Fibroblast of lung (primary cell): Measurements from ENCODE around the gene MEP1B. TPM values are rescaled to one million over a fixed set of nuclear protein-coding genes. Genes with fewer than 3 reads are reported as not detected.
"Not testable (repeated sequence)": the region's sequence is repeated elsewhere in the genome, so short reads cannot be mapped to it uniquely, and the experiment has no call there.

ENCODE experiments used
- DNase-seq, 2 donors: peaks; one replicate each; pipeline versions ENCODE4 v3.0.0 to v3.0.0-alpha.2; 2010; ENCODE audit warnings: low read depth in 2 of 2
- H2AFZ ChIP-seq: 2 replicates; pipeline ENCODE4 v1.5.1; 2012; ENCODE audit warnings: low read length, control low read depth, inconsistent platforms
- H3K27ac ChIP-seq: 2 replicates; pipeline ENCODE4 v1.5.1; 2011; ENCODE audit warnings: low read length, control low read depth; ENCODE audit not compliant: insufficient read depth
- H3K27me3 ChIP-seq: 2 replicates; pipeline ENCODE4 v1.5.1; 2011; ENCODE audit warnings: mild to moderate bottlenecking, low read length; ENCODE audit not compliant: control insufficient read depth, insufficient read depth
- H3K36me3 ChIP-seq: 2 replicates; pipeline ENCODE4 v1.5.1; 2011; ENCODE audit warnings: low read length; ENCODE audit not compliant: control insufficient read depth, insufficient read depth
- H3K4me1 ChIP-seq: 2 replicates; pipeline ENCODE4 v1.5.1; 2011; ENCODE audit warnings: low read length; ENCODE audit not compliant: control insufficient read depth, insufficient read depth; ENCODE audit errors: extremely low read depth
- H3K4me2 ChIP-seq: 2 replicates; pipeline ENCODE4 v1.5.1; 2011; ENCODE audit warnings: low read length, control low read depth; ENCODE audit not compliant: insufficient read depth; ENCODE audit errors: extremely low read depth
- H3K4me3 ChIP-seq, 4 experiments: fragments of 200-600 bp in 1 of 4; sonication (generic) in 1 of 4; replicated peaks in 1 of 4; 2 replicates each; pipeline ENCODE4 v1.5.1; 2011 to 2016; ENCODE audit warnings: low read length in 4 of 4, low read depth in 3 of 4, mild to moderate bottlenecking in 3 of 4, control low read depth in 2 of 4, inconsistent platforms in 1 of 4, mixed read lengths in 1 of 4; ENCODE audit not compliant: insufficient read depth in 1 of 4; ENCODE audit errors: control extremely low read depth in 1 of 4
- H3K79me2 ChIP-seq: 2 replicates; pipeline ENCODE4 v1.5.1; 2012; ENCODE audit warnings: mild to moderate bottlenecking, low read length, inconsistent platforms; ENCODE audit not compliant: control insufficient read depth, insufficient read depth
- H3K9ac ChIP-seq: 2 replicates; pipeline ENCODE4 v1.5.1; 2011; ENCODE audit warnings: mild to moderate bottlenecking, low read length, control low read depth; ENCODE audit not compliant: insufficient read depth
- H3K9me3 ChIP-seq: 2 replicates; pipeline ENCODE4 v1.5.1; 2012; ENCODE audit warnings: low read depth, low read length; ENCODE audit not compliant: control insufficient read depth, insufficient read depth
- H4K20me1 ChIP-seq: 2 replicates; pipeline ENCODE4 v1.5.1; 2011; ENCODE audit warnings: low read length; ENCODE audit not compliant: control insufficient read depth, insufficient read depth; ENCODE audit errors: extremely low read depth
- CTCF ChIP-seq, 2 donors: IDR thresholded peaks in 1 of 2; conservative IDR thresholded peaks in 1 of 2; 1 replicate in 1 of 2; 2 replicates in 1 of 2; pipeline ENCODE4 v1.5.1; 2011 to 2012; ENCODE audit warnings: low read length in 2 of 2, control low read depth in 1 of 2, inconsistent platforms in 1 of 2, low read depth in 1 of 2, mild to moderate bottlenecking in 1 of 2
- EZH2 ChIP-seq: IDR thresholded peaks from 2 replicates; pipeline ENCODE4 v1.5.1; 2012; ENCODE audit warnings: low read length, control low read depth, mild to moderate bottlenecking; ENCODE audit errors: missing control alignments
- polyA plus RNA-seq, 2 donors: library from polyadenylated mRNA; depleted of rRNA in 1 of 2; stranded (reverse) in 1 of 2; unstranded in 1 of 2; fragments of >200 nt; gene quantifications; 2 replicates each; pipeline ENCODE4 v1.2.1, GENCODE V29; 2011 to 2012; ENCODE audit warnings: missing spikeins in 1 of 2
- total RNA-seq: library from RNA; depleted of rRNA; stranded (reverse); fragments of >200 nt; gene quantifications from 2 replicates; pipeline ENCODE4 v1.2.1, GENCODE V29; 2014

MEP1B gene
- total and polyA plus RNA-seq, 2 donors (not counting 1 experiment from before 2014, with no cell fraction given): under 0.01 TPM; not detected in 1

- Histone ChIP-seq H3K27ac (no peak overlapping the region), H3K4me2 (no peak overlapping the region), H3K9ac (no peak overlapping the region), H3K36me3 (no peaks in the 10 kb centered on the region), H3K9me3 (no peaks in the 10 kb centered on the region), H3K79me2 (no peaks in the 10 kb centered on the region), H3K4me3 (no peak overlapping the region), H2AFZ (no peak overlapping the region), H3K27me3 (no peaks in the 10 kb centered on the region), H4K20me1 (no peaks in the 10 kb centered on the region), H3K4me1 (no peaks in the 10 kb centered on the region)
- no peak for TF ChIP-seq CTCF (conservative IDR thresholded peaks at IDR 0.05 in 1 of 2, IDR thresholded peaks at IDR 0.05 in 1 of 2; ENCODE audit: low read depth in 1 of 2, low read length in 2 of 2)
- TF ChIP-seq EZH2: no peak
- no peak for DNase-seq
These were observed 33.0 kb upstream of the MEP1B start for GRCh38 chr18:32156855-32157254.

GRCh38 chr18:32157580-32157979 is 32.3 kb upstream of the MEP1B start:
- Histone ChIP-seq H3K9me3 (no peaks in the 10 kb centered on the region), H3K27ac (no peak overlapping the region), H4K20me1 (no peaks in the 10 kb centered on the region), H3K27me3 (no peaks in the 10 kb centered on the region), H2AFZ (peak overlapping the region; percentile 38), H3K9ac (no peak overlapping the region), H3K79me2 (no peaks in the 10 kb centered on the region), H3K36me3 (no peaks in the 10 kb centered on the region), H3K4me1 (no peaks in the 10 kb centered on the region), H3K4me2 (peak overlapping the region; percentile 66), H3K4me3 (no peak overlapping the region)
- DNase-seq: no peak
- no peak for TF ChIP-seq CTCF (conservative IDR thresholded peaks at IDR 0.05 in 1 of 2, IDR thresholded peaks at IDR 0.05 in 1 of 2; ENCODE audit: low read depth in 1 of 2, low read length in 2 of 2)
- TF ChIP-seq EZH2: no peak

- H3K36me3 ChIP-seq: no peaks in the 10 kb centered on the region
- H3K4me1 ChIP-seq: no peaks in the 10 kb centered on the region
- H3K9me3 ChIP-seq: no peaks in the 10 kb centered on the region
- H3K4me3 ChIP-seq: peak overlapping the region in 1 of 4 experiments; percentile 18
- TF ChIP-seq EZH2 (no peak), CTCF (conservative IDR thresholded peaks at IDR 0.05 in 1 of 2, IDR thresholded peaks at IDR 0.05 in 1 of 2; ENCODE audit: low read depth in 1 of 2, low read length in 2 of 2) (peak; percentile 86 to 87)
- no peak overlapping the region for H3K27ac ChIP-seq
- H4K20me1 ChIP-seq: no peaks in the 10 kb centered on the region
- no peaks in the 10 kb centered on the region for H3K27me3 ChIP-seq
- H3K79me2 ChIP-seq: no peaks in the 10 kb centered on the region
- H3K4me2 ChIP-seq: peak overlapping the region; percentile 66
- peak overlapping the region; percentile 38 for H2AFZ ChIP-seq
- peak; percentile 81 to 92 for DNase-seq
- H3K9ac ChIP-seq: no peak overlapping the region
These were observed 31.7 kb upstream of the MEP1B start for GRCh38 chr18:32158108-32158624.

GRCh38 chr18:32158631-32159030 is 31.2 kb upstream of the MEP1B start:
- H3K79me2 ChIP-seq, H3K4me2 ChIP-seq, H3K9ac ChIP-seq, H3K4me3 ChIP-seq, H3K9me3 ChIP-seq, H4K20me1 ChIP-seq, H3K36me3 ChIP-seq, H3K4me1 ChIP-seq, H3K27ac ChIP-seq, H2AFZ ChIP-seq, H3K27me3 ChIP-seq, DNase-seq: not testable (repeated sequence)
